Motor neuron (in vitro differentiated cells): ENCODE measurements around the gene EGR1. TPM values are rescaled to one million over a fixed set of nuclear protein-coding genes. Genes with fewer than 3 reads are reported as not detected.

Source experiments
- ATAC-seq, 8 experiments: fragments of 200-7000 bp; cut with Tn5 transposase; replicated peaks in 6 of 8; 2 replicates each; pipeline ENCODE4 v1.8.0; 2021; ENCODE audit warnings: mild to moderate bottlenecking in 8 of 8, moderate library complexity in 8 of 8
- H3K27ac ChIP-seq, 2 donors: fragments of 250-450 bp; sonication (Bioruptor Pico); 2 replicates each; pipeline ENCODE4 v1.9.0; 2021; ENCODE audit warnings: antibody characterized with exemption in 2 of 2, mild to moderate bottlenecking in 2 of 2, moderate library complexity in 1 of 2
- H3K4me1 ChIP-seq, 2 donors: fragments of 250-450 bp; sonication (Bioruptor Pico); replicated peaks in 1 of 2; 2 replicates each; pipeline ENCODE4 v1.6.1; 2021; ENCODE audit warnings: antibody characterized with exemption in 2 of 2, mild to moderate bottlenecking in 2 of 2, moderate library complexity in 1 of 2
- H3K4me3 ChIP-seq, 5 donors: fragments of 250-450 bp; sonication (Bioruptor Pico); 2 replicates each; pipeline ENCODE4 v1.9.0; 2021; ENCODE audit warnings: antibody characterized with exemption in 5 of 5, mild to moderate bottlenecking in 5 of 5, moderate library complexity in 4 of 5
- WGBS, 10 experiments: fragments of 450-650 bp; shearing (Covaris generic); methylation state at CpG; one replicate each; pipeline ENCODE4 v1.0.0; 2022; 5-methylcytosine and 5-hydroxymethylcytosine counted together
- in situ Hi-C, 9 experiments: fragments of 400-800 bp; cut with MboI; loops; one replicate each; pipeline ENCODE4 v1.15.0; 2021; ENCODE audit warnings: low sequenced_read_pairs in 9 of 9, low pct_unique_long_range_greater_than_20kb in 2 of 9; ENCODE audit not compliant: unreplicated experiment in 9 of 9
- total RNA-seq, 8 experiments: library from RNA; unstranded; fragments of 300-600 nt; gene quantifications; 2 replicates each; pipeline versions ENCODE4 v1.2.3 to v1.2.4, GENCODE V29; 2022

The EGR1 gene
- total RNA-seq, 8 experiments from 2014 or later = 2.7 to 65.5 (median 4.9) TPM

GRCh38 chr5:138444774-138445546 lies 20.3 kb upstream of the EGR1 start:
- WGBS, 10 experiments = 48 to 100% (median 80%) methylated on average over 1 to 5 of the region's 22 CpGs; no CpG with 5 or more reads in 4 of the 10 experiments
- Histone ChIP-seq H3K27ac (no peak overlapping the region), H3K4me1 (peaks cover 25 to 31% of the 10 kb centered on the region in 2 donors), H3K4me3 (no peak overlapping the region)
- no peak for ATAC-seq
- in situ Hi-C loops = no loop called here

GRCh38 chr5:138445547-138446271 lies 19.6 kb upstream of the EGR1 start:
- ATAC-seq = peak in 3 of 8 experiments; percentile 4 to 28 (median 28)
- peaks cover 22 to 27% of the 10 kb centered on the region in 2 donors for H3K4me1 ChIP-seq
- no peak overlapping the region for H3K4me3 ChIP-seq
- H3K27ac ChIP-seq = no peak overlapping the region
- WGBS, 10 experiments = 50 to 93% (median 90%) methylated on average over 2 of the region's 18 CpGs; no CpG with 5 or more reads in 6 of the 10 experiments
- in situ Hi-C loops = no loop called here

- in situ Hi-C loops = no loop called here
- H3K4me3 ChIP-seq = no peak overlapping the region
- H3K27ac ChIP-seq = no peak overlapping the region
- peaks cover 21 to 25% of the 10 kb centered on the region in 2 donors for H3K4me1 ChIP-seq
- WGBS, 10 experiments = 24 to 100% (median 71%) methylated on average over 1 to 5 of the region's 6 CpGs; no CpG with 5 or more reads in 4 of the 10 experiments
- ATAC-seq = no peak
Observed at GRCh38 chr5:138448070-138448469, 17.2 kb upstream of the EGR1 start.

GRCh38 chr5:138448481-138449398 lies 16.5 kb upstream of the EGR1 start:
- ATAC-seq = peak in 6 of 8 experiments; percentile 35 to 85 (median 81)
- Histone ChIP-seq H3K4me3 (no peak overlapping the region), H3K27ac (peak overlapping the region; percentile 25 to 59), H3K4me1 (peaks cover 21 to 25% of the 10 kb centered on the region in 2 donors)
- WGBS, 10 experiments = 46 to 100% (median 66%) methylated on average over 1 to 5 of the region's 9 CpGs; no CpG with 5 or more reads in 2 of the 10 experiments
- in situ Hi-C loops = no loop called here

GRCh38 chr5:138449501-138450239 lies 15.6 kb upstream of the EGR1 start:
- ATAC-seq = peak; percentile 77 to 97 (median 82)
- H3K27ac ChIP-seq = peak overlapping the region; percentile 18 to 59
- WGBS, 10 experiments = 0 to 90% (median 0%) methylated on average over 1 to 4 of the region's 22 CpGs; no CpG with 5 or more reads in 5 of the 10 experiments
- peaks cover 21 to 25% of the 10 kb centered on the region in 2 donors for H3K4me1 ChIP-seq
- H3K4me3 ChIP-seq = no peak overlapping the region
- in situ Hi-C loops = loop anchor here in 1 of 9 experiments (10.0 kb wide), 1 partner anchor 105 kb away; no protein-coding TSS in a partner anchor

- Histone ChIP-seq H3K4me3 (no peak overlapping the region), H3K27ac (no peak overlapping the region), H3K4me1 (peaks cover 25 to 35% of the 10 kb centered on the region in 2 donors)
- no peak for ATAC-seq
- 0 to 100% (median 100%) methylated on average over 1 to 3 of the region's 5 CpGs; no CpG with 5 or more reads in 7 of the 10 experiments for WGBS, 10 experiments
- in situ Hi-C loops = loop anchor here in 1 of 9 experiments (10.0 kb wide), 1 partner anchor 104 kb away; no protein-coding TSS in a partner anchor
Observed at GRCh38 chr5:138450971-138451370, 14.3 kb upstream of the EGR1 start.

- in situ Hi-C loops = loop anchor here in 1 of 9 experiments (10.0 kb wide), 1 partner anchor 102 kb away; no protein-coding TSS in a partner anchor
- Histone ChIP-seq H3K4me1 (peaks cover 33 to 44% of the 10 kb centered on the region in 2 donors), H3K27ac (no peak overlapping the region), H3K4me3 (no peak overlapping the region)
- WGBS, 10 experiments = 69 to 100% (median 100%) methylated on average over 1 to 5 of the region's 6 CpGs; no CpG with 5 or more reads in 1 of the 10 experiments
- ATAC-seq = no peak
Observed at GRCh38 chr5:138452720-138453119, 12.6 kb upstream of the EGR1 start.

GRCh38 chr5:138453590-138453989 lies 11.7 kb upstream of the EGR1 start:
- Histone ChIP-seq H3K4me1 (peaks cover 35 to 41% of the 10 kb centered on the region in 2 donors), H3K4me3 (no peak overlapping the region), H3K27ac (no peak overlapping the region)
- 20 to 100% (median 81%) methylated on average over 1 to 5 of the region's 13 CpGs; no CpG with 5 or more reads in 4 of the 10 experiments for WGBS, 10 experiments
- in situ Hi-C loops = loop anchor here in 1 of 9 experiments (10.0 kb wide), 1 partner anchor 101 kb away; no protein-coding TSS in a partner anchor
- ATAC-seq = no peak

- in situ Hi-C loops = loop anchor here in 1 of 9 experiments (10.0 kb wide), 1 partner anchor 101 kb away; no protein-coding TSS in a partner anchor
- ATAC-seq = no peak
- H3K4me3 ChIP-seq = no peak overlapping the region
- peaks cover 32 to 38% of the 10 kb centered on the region in 2 donors for H3K4me1 ChIP-seq
- no peak overlapping the region for H3K27ac ChIP-seq
- 82 to 96% methylated on average over 4 of the region's 8 CpGs; no CpG with 5 or more reads in 8 of the 10 experiments for WGBS, 10 experiments
Observed at GRCh38 chr5:138454121-138454520, 11.2 kb upstream of the EGR1 start.

GRCh38 chr5:138455232-138455930 lies 9.9 kb upstream of the EGR1 start:
- Histone ChIP-seq H3K4me3 (no peak overlapping the region), H3K27ac (peak overlapping the region in 1 of 2 donors; percentile 31), H3K4me1 (peaks cover 21 to 27% of the 10 kb centered on the region in 2 donors)
- ATAC-seq = peak in 6 of 8 experiments; percentile 8 to 54 (median 36)
- WGBS, 10 experiments = 0 to 80% (median 28%) methylated on average over 1 to 9 of the region's 11 CpGs; no CpG with 5 or more reads in 1 of the 10 experiments
- in situ Hi-C loops = loop anchor here in 1 of 9 experiments (10.0 kb wide), 1 partner anchor 99 kb away; no protein-coding TSS in a partner anchor
